GM19372 (cell line): ENCODE data around the gene VPS26B.
"Not testable (repeated sequence)": the region's sequence is repeated elsewhere in the genome, so short reads cannot be mapped to it uniquely, and the experiment has no call there.

Source experiments
- ATAC-seq: cut with Tn5 transposase; IDR thresholded peaks from one replicate; pipeline ENCODE4 v1.9.1; 2021; ENCODE audit warnings: mild to moderate bottlenecking, low read depth, moderate library complexity; ENCODE audit not compliant: unreplicated experiment

Gene VPS26B

GRCh38 chr11:134254433-134255183, 30.1 kb downstream of the VPS26B start:
- ATAC-seq = no peak

- not testable (repeated sequence) for ATAC-seq
Observed at GRCh38 chr11:134255184-134255561, 30.7 kb downstream of the VPS26B start.

GRCh38 chr11:134257101-134257500, 32.6 kb downstream of the VPS26B start:
- no peak for ATAC-seq

GRCh38 chr11:134258577-134258976, 34.1 kb downstream of the VPS26B start:
- ATAC-seq = no peak

- ATAC-seq = no peak
Observed at GRCh38 chr11:134260503-134260902, 36.0 kb downstream of the VPS26B start.

- ATAC-seq = no peak
Observed at GRCh38 chr11:134260983-134261382, 36.5 kb downstream of the VPS26B start.

GRCh38 chr11:134261626-134262488, 37.4 kb downstream of the VPS26B start:
- ATAC-seq = no peak

GRCh38 chr11:134264966-134265764, 40.7 kb downstream of the VPS26B start:
- ATAC-seq = no peak

GRCh38 chr11:134266440-134266839, 42.0 kb downstream of the VPS26B start:
- no peak for ATAC-seq

- no peak for ATAC-seq
Observed at GRCh38 chr11:134266841-134267251, 42.4 kb downstream of the VPS26B start.

GRCh38 chr11:134267461-134267860, 43.0 kb downstream of the VPS26B start:
- no peak for ATAC-seq

- ATAC-seq = no peak
Observed at GRCh38 chr11:134267966-134268365, 43.5 kb downstream of the VPS26B start.

GRCh38 chr11:134270250-134270714, 45.8 kb downstream of the VPS26B start:
- no peak for ATAC-seq

- ATAC-seq = no peak
Observed at GRCh38 chr11:134271978-134272377, 47.5 kb downstream of the VPS26B start.

GRCh38 chr11:134272381-134273316, 48.2 kb downstream of the VPS26B start:
- ATAC-seq = no peak

- ATAC-seq = no peak
Observed at GRCh38 chr11:134273317-134273712, 48.8 kb downstream of the VPS26B start.

GRCh38 chr11:134275188-134275533, 50.7 kb downstream of the VPS26B start:
- no peak for ATAC-seq

- peak; percentile 90 for ATAC-seq
Observed at GRCh38 chr11:134275534-134276395, 51.3 kb downstream of the VPS26B start, which contains the start of gene GLB1L3. GLB1L3 (plus strand) TSS chr11:134276379; CDS start chr11:134276741, 362 bp downstream.
